Measurements from ENCODE around the gene DEAF1.

The DEAF1 gene

GRCh38 chr11:643849-644738 lies 50.9 kb downstream of the DEAF1 start:
- DNase-seq: no peak

- no peak for DNase-seq
Measured at GRCh38 chr11:643366-643765, 51.7 kb downstream of the DEAF1 start.

GRCh38 chr11:641806-642370 lies 53.1 kb downstream of the DEAF1 start:
- DNase-seq: no peak

GRCh38 chr11:640021-640706 lies 54.9 kb downstream of the DEAF1 start:
- DNase-seq: no peak

GRCh38 chr11:639332-639955 lies 55.6 kb downstream of the DEAF1 start:
- DNase-seq: no peak

GRCh38 chr11:638631-639331 lies 56.2 kb downstream of the DEAF1 start:
- DNase-seq: no peak

- no peak for DNase-seq
Measured at GRCh38 chr11:637593-638521, 57.2 kb downstream of the DEAF1 start.

GRCh38 chr11:637333-637592 lies 57.8 kb downstream of the DEAF1 start:
- no peak for DNase-seq

GRCh38 chr11:636511-637332 lies 58.3 kb downstream of the DEAF1 start, which contains the start of gene DRD4:
Gene DRD4 (plus strand): TSS chr11:637269. CDS start chr11:637305, 36 bp downstream.
- DNase-seq: no peak

GRCh38 chr11:635945-636510 lies 59.0 kb downstream of the DEAF1 start:
- no peak for DNase-seq

GRCh38 chr11:630871-631270 lies 64.2 kb downstream of the DEAF1 start:
- no peak for DNase-seq

GRCh38 chr11:629237-629583 lies 65.8 kb downstream of the DEAF1 start:
- DNase-seq: peak; percentile 36

GRCh38 chr11:628056-628455 lies 67.0 kb downstream of the DEAF1 start:
- DNase-seq: no peak

- DNase-seq: no peak
Measured at GRCh38 chr11:627308-627576, 67.8 kb downstream of the DEAF1 start.

- DNase-seq: no peak
Measured at GRCh38 chr11:626475-627307, 68.3 kb downstream of the DEAF1 start, which contains the start of gene SCT. Gene SCT (minus strand): TSS chr11:627181. CDS start chr11:627143, 38 bp downstream.

GRCh38 chr11:625636-626268 lies 69.3 kb downstream of the DEAF1 start:
- no peak for DNase-seq

- DNase-seq: no peak
Measured at GRCh38 chr11:624705-625635, 70.1 kb downstream of the DEAF1 start, which contains the start of gene CDHR5. Gene CDHR5 (minus strand): TSS chr11:624955. CDS start chr11:624902, 53 bp downstream.

Data from CD4-positive, alpha-beta T cell treated with Interleukin-12 subunit alpha and Interleukin-12 subunit beta, for 1 hour (primary cell).